Measurements from ENCODE around the gene ABCC11.
A peak's percentile ranks its signal among the peaks of the same experiment; 100 is the strongest.

The ABCC11 gene

DNA sequence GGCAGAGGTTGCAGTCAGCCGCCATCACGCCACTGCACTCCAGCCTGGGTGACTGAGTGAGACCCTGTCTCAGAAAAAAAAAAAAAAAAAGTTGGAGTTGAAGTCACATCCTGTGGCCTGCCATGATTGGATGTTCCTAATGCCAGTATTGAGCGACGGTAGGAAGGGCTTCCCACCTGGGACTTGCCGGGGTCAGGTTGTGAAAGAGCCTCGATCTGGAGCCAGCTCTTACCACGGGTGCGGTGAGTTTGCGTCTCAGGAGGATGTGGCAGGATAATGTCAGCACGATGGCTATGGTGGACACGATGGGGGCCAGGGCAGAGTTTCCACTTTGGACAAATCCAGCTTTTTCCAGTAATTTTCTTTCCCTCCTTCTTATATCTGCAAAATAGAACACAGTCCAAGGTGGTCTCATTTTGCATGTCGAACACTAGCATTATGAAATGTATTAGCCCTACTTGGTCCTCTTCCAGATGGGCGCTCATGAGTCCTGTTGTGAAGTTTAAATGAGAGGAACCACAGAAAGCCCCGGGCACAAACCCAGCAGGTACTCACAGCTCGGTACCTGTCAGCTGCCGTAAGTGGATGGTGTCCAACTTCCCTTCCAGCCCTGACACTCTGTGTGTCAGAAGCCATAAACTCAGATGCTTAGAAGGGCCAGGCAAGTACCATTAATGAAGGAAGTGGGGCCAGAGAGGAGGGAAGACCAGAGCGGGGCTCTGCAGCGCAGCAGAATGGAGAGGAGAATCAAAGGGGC, 113.7 kb downstream of the ABCC11 start:
- DNase-seq (ENCODE audit: low read depth in 2 of 2): no peak

DNA sequence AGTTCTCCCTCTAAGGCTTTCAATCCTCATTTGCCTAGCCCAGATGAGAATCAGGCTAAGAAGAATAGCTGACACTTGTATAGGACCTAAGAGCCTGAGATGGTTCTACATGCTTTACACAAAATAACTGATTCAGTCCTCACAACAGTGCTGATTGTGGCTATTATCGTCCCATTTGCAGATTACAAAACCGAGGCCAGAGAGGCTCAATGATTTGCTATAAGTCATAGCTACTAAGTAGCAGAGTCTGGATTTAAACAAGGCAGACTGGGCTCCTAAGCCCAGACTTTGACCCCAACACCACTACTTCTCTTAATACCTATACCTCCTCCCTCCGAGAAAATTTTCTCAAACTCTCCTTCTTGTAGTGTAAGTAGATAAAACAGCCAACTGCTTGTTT, 114.6 kb downstream of the ABCC11 start:
- DNase-seq (ENCODE audit: low read depth in 2 of 2): no peak

DNA sequence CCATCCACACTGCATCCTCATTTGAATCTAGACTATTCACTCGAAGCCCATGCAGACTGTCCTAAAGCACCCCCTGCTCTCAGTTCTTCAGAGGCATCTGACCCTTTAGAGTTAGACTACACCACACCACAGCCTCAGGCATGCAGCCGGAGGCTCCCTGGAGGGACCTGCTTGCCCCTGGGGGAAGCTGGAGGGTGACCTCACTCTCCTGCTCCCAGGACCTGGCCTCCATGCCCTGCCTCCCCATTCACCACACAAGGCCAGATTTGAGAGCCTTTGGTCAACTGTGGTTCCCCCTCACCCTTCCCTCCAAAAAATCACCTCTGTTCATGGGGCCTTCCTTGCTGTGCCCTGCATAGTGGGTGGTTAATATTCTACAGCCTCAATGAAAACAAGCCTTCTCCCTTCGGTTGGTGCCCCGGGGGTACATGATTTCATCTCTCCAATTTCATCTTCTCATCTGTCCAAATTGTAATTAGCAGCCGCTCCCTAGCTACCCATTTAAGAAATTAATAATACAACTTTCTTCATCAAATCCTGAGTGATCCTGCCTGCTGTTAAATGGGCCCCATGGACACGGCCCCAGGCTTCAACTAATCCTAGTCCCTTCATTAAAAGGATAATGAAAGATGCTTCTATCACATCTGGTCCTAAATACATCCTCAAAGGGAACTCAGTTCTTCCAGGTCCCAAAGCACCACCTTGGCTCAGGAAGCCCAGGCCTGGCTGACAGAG, 116.0 kb downstream of the ABCC11 start:
- no peak for DNase-seq (ENCODE audit: low read depth in 2 of 2)

DNA sequence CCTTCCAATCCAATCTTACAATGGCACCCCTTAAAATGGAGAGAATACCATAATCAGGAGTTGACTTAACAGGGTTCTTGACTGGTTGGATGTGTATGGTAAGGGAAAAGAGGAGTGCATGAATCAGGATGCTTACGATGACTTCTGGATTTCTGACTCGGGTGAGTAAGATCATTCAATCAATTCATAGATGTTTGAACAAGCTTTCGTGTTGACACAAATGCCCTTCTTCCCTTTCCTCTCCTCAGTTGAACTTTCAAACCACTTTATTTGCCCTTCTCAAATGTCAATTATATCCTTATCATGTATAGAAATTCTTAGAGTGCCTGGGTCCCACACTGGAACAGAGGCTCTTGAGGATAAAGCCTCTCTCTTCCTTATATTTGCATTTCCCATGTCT, 117.4 kb downstream of the ABCC11 start:
- no peak for DNase-seq (ENCODE audit: low read depth in 2 of 2)

DNA sequence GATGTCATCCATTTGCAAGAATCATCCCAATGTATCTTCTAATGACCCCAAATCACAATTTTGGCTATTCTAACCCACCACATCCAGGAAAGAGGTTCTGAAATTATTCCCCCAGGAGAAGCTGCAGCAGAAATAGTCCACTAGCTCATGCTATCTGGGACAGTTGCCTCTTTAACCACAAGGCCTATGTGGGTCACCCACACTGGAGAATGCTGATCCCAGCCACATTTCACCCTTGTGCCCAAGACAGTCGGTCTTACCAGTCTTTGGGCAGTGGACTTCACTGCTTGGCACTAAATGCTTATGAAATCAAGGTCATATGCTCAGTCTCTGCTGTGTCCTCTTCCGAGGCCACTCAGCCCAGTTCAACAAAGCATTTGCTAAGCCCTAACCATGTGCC, 118.6 kb downstream of the ABCC11 start:
- DNase-seq (ENCODE audit: low read depth in 2 of 2): no peak

DNA sequence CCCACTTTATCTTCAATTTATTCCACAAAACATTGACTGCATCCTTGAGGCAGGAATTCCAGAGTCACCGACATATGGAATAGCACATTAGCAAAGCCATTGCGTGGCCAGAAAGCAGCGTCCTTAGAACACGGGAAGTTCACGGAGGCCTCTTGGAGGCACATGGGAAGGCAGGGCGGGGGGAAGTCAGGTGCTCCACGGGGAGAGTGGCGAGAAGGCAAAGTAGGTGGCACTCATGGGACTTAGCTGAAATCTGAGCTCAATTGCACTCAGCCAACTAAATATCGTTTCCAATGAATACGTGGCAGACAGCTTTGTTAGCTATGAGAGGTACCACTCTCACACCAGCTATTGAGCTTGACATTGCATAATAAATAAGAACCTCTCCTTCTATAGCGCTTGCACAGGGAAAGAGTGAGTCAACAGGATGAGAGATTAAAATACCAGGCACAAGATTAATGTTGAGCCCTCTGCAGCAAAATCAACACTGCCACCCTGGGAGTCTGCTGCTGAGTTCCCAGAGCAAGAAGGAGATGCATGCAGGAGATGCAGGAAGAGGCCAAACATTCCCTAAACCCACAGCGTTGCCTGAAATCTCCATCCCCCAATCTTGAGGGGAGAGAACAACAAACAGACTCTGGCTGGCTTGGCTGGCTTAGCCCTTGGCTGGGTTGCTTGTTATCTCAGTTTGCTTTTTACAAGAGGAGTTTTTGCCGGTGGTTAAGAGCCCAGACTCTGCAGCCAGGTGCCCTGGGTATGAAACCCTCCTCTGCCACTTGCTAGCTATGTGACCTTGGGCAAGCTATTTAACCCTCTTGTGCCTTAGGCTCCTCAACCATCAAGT, 120.3 kb downstream of the ABCC11 start:
- no peak for DNase-seq (ENCODE audit: low read depth in 2 of 2)

DNA sequence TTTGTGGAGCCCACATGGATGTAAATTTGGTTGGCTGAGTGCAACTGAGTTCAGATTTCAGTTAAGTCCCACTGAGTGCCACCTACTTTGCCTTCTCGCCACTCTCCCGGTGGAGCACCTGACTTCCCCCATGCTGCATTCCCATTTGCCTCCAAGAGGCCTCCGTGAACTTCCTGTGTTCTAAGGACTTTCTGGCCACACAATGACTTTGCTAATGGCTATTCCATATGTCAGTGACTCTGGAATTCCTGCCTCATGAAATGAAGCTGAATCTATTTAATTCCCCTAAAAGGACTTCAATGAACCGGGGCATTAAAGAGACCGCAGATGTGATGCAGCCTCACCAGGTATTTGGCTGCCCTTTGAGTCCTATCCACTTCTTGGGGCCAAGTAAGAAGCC, 121.5 kb downstream of the ABCC11 start:
- no peak for DNase-seq (ENCODE audit: low read depth in 2 of 2)

DNA sequence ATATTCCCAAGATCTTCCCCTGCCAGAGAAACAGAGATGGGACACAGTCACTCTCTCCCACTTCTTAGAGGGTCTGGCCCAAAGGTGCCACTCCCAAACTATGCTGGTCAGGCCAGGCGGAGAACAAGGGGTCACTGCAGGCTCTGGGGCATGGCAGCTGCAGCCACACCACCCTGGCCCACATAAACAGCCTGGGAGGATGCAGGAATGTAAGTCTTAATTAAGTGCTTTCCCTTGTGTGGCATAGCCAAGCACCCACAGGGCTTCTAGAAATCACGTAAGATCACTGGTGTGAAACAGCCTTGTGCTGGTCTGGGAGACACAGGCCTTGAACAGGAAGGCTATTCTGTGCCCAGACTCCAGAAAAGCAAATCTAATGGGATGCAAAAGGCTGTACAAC, 123.1 kb downstream of the ABCC11 start:
- DNase-seq (ENCODE audit: low read depth in 2 of 2): no peak

DNA sequence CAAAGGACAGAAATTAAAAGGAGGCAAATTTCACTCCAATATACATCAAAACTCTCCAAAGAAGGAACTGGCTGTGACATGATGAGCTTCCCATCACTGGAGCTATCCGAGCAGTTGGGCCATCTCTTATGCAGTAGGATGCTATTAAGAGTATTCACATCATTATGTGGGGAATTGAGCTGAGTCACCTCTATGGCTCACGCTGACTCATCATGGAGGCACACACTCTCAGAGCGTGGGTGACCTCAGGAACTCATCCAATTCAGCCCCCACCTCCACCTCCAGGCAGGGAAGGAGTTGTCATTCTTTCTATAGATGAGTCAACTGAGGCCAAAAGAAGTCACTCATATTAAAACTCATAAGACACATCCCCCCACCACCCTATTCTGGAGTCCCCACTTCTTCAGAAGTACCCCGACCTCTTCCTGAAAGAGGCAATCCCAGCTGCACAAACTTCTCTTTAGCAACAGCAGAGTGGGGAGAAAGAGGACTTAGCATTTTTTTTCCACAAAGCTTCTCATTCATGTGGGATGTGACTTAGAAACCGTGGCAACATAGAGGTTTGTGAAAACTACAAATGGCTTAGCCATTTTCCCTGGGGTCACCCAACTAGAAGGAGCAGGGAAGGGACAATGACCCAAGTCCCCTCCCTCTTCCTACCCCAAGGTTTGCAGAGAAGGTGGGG, 124.1 kb downstream of the ABCC11 start:
- peak; percentile 44 to 71 for DNase-seq (ENCODE audit: low read depth in 2 of 2)

DNA sequence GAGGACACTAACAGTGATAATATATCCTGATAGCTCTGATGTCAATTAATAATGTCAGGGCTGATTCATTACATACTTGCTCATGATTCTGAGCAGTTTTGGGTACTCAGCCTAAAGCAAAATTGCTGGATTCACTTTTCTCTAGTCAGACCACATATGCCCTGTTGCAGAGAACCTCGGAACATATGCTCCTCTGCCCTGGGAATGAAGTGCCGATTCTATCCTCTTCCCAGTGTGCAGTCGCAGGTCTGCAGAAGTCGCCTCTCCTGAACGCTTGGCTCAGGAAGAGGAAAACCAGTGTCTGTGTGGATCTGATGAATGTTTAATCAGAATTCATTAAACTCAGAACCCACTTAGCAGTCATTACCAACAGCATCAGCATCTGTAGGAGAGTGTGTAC, 126.1 kb downstream of the ABCC11 start:
- DNase-seq (ENCODE audit: low read depth in 2 of 2): no peak

DNA sequence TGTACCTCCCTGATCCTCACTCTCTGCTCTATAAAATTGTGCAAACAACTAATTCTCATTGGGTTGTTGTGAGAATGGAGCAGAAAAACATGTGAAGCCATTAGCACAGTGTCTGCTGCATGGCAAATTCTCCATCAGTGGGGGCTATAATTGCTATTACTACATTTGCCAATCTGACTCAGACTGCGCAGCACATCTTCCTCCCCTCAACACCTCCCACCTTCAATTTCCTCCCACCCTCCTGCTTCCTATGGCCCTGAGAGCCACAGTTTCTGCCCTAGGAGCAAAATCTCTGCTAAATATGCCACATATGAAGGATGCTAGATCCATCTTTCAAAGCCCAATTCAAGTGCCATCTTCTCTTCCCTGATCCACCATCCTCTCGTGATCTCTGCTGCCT, 128.5 kb downstream of the ABCC11 start:
- DNase-seq (ENCODE audit: low read depth in 2 of 2): no peak

DNA sequence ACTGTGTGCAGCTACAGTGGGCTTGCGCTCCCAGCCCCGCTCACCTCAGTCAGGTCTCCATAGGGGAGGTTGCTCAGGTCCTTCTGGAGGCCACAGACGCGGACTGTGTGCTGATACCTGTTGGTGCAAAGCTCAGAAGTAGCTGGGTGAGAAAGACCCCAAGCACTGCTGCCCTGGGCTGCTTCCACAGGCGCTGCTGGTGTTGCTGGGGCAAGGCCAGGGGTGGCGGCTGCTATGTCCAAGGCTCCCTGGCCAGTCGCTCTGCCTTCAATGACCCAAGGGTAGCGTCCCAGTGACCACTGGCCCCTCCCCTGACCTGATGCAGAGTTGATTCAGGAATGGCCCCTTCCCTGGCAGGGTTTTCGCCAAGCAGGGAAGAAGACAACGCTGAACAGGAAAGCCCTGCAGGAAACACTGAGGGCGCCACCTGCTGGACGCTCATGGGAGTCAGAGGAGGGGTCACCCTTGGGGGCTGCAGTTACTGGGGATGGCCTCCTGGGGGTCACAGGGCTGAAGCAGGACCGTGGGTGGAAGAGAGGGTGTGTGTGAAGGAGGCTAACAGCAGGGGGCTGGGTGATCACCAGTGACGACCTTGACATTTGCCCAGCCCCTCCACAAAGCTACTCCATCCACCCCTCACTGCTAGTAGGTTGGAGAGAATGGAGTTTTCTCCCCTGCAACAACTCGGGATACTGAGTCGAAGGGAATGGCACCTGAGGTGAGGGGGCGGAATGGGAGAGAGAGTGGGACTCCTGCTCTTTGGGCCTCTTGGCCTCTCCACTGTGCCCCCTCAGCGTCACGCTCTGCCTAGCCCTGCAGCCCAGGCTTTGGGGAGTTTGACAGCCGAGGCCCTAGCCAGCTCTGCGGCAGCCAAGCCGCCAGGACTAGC, 129.9 kb downstream of the ABCC11 start:
- peak; percentile 54 to 70 for DNase-seq (ENCODE audit: low read depth in 2 of 2)

Measured in stimulated activated CD4-positive, alpha-beta T cell treated with anti-CD3 and anti-CD28 coated beads, Interleukin-4, amount 100 ng/mL, for 48 hours (primary cell).